Activated CD8-positive, alpha-beta memory T cell treated with anti-CD3 and anti-CD28 coated beads, Interleukin-2, amount 50 U/mL, for 24 hours (primary cell): Measurements from ENCODE around the gene CFAP53.

ENCODE experiments used
- DNase-seq: peaks from one replicate; pipeline ENCODE4 v3.0.0-alpha.2; 2020; ENCODE audit errors: extremely low read depth

CFAP53 gene

GRCh38 chr18:50287441-50288347, 21.4 kb upstream of the CFAP53 start, which contains the start of gene CXXC1:
TSS of gene CXXC1 (minus strand) at chr18:50287692. CDS start at chr18:50287589, 103 bp downstream.
- DNase-seq = peak; percentile 96

DNA sequence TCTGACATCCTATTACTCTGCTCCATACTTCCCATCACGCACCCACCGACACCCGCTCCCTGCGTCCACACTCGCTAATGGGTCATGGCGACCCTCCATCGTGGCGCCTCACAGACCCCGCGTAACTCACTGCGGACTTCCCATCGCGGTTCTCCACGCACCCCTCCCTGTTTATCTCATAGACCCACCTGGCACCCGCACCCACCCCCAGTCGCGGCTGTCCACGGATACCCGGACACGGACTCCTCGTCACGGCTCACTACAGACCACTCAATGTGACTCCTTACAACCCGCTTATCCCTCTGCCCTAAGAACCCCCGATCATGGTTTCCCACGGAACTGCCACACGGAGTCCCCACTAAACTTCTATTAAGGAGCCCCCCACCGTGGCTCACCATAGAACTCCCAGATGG, 20.7 kb upstream of the CFAP53 start:
- DNase-seq = no peak

GRCh38 chr18:50286391-50287027, 20.2 kb upstream of the CFAP53 start:
- no peak for DNase-seq

DNA sequence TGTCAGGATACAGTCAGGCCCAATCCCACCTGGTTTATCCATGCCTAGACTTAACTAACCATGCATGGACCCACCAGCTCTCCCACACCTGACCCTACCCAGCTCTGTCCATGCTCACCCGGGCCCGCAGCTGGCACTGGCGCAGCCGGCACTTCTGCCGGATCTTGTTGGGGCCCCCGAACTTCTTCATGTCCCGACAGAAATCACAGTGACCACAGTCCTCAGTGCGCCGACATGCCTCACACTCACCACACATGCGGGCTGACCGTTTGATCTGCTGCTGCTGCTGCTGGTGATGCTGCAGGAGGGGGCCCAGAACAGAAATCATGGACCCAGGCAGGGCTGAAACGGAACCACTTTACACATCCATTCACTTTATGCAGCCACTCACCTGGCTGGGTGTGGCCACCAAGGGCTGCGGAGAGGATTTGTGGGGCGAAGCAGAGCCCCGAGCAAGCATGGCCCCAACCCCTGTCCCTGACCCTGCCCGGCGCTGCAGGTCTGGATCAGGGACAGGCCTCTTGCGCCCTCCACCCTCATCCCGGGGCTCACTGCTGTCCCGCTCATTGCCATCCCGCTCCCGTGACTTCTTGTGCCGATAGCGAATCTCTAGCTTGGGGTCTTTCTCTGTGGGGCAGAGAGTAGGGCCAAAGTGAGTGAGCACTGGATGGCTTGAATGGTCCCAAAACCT, 19.5 kb upstream of the CFAP53 start:
- no peak for DNase-seq

DNA sequence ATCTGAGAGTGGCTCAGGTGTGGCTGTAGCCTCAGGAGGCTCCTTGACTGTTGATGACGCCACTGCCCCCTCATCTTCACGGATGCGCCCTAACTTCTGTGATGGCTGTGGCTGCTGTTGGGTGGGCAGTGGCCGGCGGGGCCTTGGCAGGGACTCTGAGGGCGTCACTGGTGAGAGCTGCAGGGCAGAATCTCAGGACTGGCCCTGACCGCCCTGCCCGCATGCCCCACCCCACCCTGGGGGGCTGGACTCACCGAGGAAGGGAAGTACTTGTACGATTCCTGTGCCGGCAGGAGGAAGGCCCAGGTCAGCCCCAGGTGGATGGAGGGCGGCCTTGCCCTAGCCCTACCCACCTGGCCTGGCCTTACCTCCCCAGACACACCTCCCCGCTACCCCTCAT, 18.8 kb upstream of the CFAP53 start:
- DNase-seq = no peak

- DNase-seq = no peak
Observed at GRCh38 chr18:50284255-50284885, 18.1 kb upstream of the CFAP53 start.

GRCh38 chr18:50283469-50284209, 17.3 kb upstream of the CFAP53 start:
- no peak for DNase-seq

DNA sequence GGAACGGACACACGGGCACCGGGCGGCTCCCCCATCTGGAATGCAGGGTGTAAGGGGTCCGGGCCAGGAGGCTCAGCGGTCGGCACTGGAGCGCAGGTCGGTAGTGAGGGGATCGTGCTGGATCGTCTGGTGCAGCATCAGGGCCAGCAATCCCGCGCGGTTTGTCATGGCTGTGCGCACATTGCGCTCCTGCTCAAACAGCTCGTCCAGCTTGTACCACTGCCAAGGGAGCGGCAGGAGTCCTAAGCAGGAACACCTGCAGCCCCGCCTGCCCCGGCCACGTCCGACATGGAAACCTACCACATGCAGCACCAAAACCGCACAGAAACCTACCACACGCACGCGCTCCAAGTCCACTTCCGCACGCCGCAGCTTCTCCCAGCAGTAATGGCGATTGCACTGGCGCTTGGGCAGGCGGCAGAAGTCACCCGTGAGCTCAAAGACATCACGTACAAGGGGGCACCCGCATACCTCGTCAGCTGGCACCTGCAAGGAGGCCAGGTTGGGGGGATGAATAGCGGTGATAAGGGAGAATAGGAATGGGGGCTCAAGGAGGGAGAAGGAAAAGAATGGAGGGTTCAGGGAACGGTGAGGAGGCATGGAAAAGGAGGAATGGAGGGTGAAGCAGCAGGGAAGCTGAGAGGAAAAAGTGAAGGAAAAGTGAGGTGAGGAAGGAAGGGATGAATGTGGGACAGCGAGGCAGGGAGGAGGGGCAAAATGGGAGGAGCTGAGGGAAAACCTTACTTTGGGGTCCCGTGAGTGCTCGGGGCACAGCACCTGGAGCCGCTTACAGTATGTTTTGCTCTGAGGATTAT, 16.4 kb upstream of the CFAP53 start:
- no peak for DNase-seq

GRCh38 chr18:50281972-50282520, 15.8 kb upstream of the CFAP53 start:
- no peak for DNase-seq

DNA sequence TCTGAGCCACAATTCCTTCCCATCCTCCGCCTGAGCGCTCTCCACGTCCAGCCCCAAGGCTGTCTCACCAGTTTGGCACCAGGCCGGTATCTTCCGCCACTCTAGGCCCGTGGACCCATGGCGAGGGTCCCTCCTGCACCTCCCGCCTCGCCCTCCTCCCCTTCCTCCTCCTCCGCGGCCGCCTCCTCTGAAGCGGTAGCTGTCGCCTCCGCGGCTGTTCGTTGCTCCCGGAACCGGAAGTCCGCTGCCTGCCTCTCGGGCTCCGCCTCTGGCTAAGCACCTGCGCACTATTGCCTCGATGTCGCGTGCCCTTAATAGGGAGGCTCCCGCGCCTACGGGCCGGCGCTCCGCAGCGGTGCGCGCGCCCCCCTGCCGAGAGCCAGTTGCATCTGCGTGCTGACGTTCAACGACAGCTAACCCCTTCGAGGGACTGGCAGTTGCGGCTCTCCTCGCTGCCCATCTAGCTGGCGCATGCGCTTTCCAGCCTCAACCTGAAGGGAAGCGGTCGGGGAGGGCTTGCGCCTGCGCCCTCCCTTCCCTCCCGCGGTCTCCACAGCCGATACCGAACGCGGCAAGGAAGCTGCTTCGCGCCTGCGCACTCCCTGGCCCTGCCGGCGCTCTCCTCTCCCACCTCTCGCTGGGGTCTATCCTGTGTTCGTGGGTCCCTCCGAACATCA, 15.1 kb upstream of the CFAP53 start, which contains the start of gene MBD1:
MBD1 (minus strand) TSS at position 229 of the 677 bp plus-strand sequence. CDS start 1,531 bp downstream, outside the sequence.
- peak; percentile 96 for DNase-seq

- no peak for DNase-seq
Observed at GRCh38 chr18:50280707-50281294, 14.5 kb upstream of the CFAP53 start.

DNA sequence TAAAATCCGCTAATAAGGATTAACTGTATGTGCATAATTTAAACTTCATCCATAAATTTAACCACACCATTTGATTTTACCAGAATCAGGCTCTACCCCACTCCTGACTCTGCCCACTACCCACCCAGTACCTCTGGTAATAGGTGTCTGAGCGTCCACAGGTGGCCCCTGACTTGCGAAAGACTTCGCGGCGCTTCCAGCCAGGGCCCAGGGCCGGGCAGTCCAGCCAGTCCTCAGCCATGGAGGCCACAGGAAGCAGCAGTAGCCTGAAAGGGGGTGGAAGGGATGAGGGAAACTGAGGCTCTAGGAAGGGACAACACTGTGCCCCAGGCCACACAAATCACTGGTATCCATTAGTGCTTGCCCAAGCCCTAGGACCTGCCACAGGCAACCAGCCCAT, 13.5 kb upstream of the CFAP53 start:
- DNase-seq = no peak

- no peak for DNase-seq
Observed at GRCh38 chr18:50277942-50278341, 11.6 kb upstream of the CFAP53 start.

- no peak for DNase-seq
Observed at GRCh38 chr18:50276452-50276851, 10.2 kb upstream of the CFAP53 start.

DNA sequence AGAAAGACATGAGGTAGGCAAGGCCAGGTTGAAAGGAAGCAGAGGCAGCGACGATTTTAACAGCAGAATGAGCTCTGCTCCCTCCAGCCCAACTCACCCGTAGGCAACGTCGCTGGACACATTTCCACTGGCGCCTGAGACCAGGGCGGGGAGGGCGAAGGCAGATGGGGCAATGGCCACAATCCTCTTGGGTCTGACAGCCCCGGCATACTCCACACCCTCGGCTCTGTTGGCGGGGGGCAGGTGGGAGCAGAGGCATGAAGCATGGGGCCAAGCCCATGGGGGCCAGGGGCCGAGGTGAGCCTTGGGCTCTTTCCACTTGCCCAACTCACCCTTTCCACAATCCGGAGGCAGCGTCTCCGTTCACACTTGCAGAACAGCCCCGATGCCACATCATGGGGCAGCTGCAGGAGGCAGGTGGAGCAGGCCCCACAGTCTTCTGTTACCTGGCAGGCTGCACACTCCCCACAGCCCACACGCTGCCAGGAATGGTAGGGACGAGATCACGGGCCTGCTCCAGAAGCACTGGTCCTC, 9.3 kb upstream of the CFAP53 start:
- DNase-seq = no peak

GRCh38 chr18:50274941-50275340, 8.6 kb upstream of the CFAP53 start:
- no peak for DNase-seq

DNA sequence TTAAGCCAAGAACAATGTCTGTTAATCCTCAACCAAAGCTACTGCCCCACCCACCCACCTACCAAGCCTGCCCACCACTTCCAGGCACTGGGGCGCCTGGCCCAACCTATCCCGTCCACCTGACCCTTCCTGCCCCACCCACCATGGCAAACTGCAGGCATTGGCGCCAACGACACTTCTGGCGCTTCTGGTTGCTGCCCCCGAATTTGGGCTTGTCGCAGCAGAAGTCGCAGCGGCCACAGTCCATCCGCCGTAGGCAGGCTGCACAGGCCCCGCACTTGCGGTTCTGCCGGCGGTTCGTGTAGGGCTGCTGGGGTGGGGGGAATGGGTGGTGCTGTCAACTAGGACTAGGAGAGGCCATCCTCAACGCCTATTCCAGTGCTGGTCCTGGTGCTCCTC, 7.7 kb upstream of the CFAP53 start:
- no peak for DNase-seq

- no peak for DNase-seq
Observed at GRCh38 chr18:50273203-50274043, 7.1 kb upstream of the CFAP53 start.
